ENCODE results near the gene TMEM132A.

TMEM132A gene

DNA sequence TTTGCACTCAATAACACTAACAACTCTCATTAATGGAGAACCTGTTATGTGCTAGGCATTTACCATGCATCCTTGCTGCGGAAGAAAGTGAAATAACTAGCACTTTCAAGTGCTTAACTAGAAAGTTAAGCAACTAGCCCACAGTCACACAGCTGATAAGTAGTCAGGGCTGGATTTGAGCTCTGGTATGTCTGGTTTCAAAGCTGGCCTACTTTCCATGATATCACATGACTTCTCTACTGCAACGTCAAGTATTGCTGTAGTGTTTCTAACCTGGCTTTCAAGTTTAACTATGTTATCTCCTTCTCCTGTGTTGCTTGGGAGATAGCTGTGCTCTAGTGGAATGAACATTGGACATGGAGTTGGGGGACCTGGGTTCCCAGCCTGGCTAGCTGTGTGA is 15.6 kb downstream of the TMEM132A start:
- no peak for DNase-seq

DNA sequence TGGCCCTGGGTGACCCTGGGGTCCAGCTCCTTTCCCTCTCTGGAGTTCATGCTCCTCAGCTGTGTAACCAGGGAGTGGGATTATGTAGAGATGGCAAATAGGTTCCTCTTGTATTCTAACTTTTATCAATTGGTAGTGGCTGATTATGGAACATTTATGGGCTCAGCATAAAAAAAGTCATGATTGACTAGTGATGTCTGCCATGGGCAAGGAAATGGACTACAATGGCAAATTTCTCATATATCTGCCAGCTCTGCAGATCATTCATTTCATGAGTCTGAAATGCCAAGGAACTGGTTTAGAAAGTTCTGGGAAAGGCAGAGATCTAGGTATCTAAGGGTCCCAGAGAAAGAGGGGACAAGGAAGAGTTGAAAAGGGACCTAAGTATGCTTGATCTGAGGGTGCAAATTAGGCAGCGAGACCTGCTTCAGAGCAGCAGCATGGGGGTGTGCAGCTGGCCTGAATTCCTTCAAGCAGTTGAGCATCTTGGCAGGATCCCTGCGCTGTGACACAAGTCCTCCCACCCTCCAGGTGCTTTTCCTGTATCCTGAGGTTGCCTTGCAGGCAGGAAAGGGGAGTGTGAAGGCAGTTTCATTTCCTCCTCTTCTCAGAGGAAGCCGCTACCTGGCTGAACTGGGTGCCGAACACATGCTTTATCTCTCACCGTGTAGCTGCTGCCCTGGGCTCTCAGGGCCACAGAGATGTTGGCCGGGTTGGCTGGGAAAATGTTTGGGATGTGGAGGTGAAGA is 17.3 kb downstream of the TMEM132A start:
- no peak for DNase-seq

DNA sequence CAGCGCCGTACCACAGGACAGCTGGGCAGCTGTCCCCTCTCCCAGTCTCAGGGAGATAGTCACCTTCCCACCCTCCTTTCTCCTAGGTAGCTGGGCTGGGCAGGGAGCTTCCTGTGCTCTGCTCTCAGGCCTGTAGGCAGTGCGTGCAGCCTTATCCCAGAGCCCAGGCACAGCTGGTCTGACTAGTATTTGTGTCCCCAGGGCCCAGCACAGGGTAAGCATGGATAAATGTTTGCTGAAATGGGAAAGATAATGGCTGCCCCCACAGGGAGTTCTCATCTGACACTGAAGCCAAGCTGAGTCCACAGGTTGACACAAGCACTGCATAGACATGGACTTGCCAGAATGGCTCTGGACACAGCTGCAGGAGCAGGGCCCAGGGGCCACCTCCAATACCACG is 18.0 kb downstream of the TMEM132A start:
- no peak for DNase-seq

DNA sequence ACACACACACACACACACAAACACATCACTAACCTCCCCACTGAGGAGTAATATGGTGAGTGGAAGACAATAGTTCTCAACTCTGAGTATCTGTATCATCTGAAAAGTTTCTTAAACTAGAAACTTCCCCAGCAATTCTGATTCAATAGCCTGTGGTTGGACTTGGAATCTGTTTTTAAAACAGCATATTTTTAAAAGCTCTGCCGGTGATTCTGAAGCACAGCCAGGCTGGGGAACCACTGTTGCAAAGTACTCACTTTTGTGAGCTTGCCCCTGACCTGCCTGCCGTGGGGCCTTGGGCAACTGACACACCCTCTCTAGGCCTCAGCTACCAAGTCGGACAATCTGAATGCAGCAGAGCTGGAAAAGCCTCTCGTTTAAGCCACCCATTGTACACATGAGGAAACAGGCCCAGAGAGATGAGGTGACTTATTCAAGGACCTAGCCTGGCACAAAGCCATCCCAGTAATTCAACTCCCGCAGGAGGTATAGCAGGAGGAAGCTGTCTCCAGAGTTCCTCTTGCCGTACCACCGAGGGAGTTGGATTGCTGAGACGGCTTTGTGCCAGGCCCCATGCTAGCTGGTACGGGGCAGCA is 18.8 kb downstream of the TMEM132A start:
- DNase-seq = no peak

DNA sequence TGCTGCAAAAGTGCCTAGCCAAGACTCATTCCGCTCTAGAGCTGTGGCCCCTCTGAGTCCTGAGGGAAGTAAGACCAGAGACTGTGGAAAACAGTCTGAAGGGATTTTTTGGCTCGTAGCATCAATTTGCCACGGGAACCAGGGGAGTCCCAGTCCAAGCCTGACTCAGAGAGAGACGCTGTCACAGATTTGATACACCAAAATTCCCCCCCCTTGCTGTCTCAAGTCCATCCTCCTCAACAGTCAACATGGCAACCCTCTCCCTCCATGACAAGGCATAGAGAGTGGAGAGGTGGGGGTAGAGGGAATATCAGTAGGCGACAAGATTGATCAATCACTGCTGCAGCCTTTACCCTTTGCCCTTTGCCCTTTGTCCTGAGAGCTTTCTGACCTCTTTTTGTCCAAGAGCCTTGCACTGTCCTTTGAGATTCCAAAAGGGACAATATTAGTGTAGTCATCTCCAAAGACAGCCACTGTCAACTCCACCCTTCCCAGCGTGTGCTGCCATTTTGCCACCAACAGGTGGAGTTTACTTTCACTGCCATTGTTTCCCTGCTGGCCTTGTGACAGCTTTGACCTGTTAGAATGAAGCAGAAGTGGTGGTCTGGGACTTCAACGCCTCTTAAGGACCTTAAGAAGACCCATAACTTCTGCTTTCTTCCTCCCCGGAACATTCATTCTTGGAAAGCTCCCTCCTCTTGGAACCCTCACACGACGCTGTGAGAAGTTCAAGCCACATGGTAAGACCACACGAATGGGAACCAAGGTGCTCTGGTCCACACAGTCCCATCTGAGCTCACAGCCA is 20.4 kb downstream of the TMEM132A start:
- no peak for DNase-seq

DNA sequence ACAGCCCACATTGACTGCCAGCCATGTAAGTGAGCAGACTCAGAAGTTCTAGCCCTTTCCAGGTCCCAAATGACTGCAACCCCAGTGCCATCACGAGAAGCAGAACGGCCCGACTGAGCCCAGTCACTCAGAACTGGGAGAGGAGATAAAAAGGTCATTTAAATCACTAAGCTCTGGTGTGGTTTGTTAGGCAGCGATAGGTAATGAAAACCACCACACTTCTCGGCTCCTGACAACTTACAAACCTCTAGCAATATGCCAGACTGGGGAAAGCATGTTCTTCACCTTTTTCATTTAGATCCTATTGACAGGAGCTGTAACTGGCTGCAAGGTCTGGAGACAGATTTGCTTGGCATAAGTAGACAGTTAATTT is 21.0 kb downstream of the TMEM132A start:
- DNase-seq = no peak

DNA sequence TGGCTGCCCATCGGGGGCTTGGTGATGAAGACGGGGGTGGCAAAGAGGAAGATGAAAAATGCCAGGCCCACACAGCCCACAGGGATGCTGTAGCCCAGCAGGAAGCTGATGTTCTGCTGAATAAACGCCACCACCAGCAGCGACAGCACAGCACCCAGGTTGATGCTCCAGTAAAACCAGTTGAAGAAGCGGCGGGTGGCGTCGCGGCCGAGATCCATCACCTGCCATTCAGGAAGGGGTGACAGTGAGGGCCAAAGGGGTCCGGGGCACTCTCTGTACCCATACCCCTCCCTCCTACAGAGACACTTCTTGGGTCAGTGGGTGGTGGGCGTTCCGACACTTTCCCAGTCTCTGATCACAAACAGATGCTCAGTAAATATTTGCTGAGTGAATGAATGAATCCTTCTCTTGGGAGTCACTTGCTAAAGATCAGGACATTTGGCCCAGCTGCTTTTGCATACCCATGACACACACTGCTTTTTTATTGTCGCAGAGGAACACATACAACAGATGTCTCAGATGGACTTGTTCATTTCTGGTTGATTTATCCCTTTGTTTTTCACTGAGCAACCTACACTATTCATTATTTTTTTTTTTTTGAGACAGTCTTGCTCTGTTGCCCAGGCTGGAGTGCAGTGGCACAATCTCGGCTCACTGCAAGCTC is 22.5 kb downstream of the TMEM132A start:
- no peak for DNase-seq

DNA sequence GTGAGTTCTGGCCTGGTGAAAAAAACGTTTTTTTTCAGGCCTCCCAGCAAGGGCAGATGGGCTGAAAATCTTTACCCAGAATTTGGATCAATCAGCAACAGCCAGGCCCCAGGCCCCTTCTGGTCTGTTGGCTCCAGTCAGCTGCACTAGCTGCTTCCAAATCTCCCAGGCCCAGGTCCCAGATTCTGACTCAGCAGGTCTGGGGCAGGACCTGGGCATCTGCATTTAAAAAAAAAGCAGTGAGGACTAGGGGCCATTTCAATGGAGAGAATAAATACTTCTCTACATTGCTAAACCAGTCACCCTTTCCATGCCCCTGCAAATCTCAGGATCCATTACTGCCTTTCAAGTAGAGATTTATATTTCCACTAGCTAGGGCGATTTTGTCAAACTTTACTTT is 23.4 kb downstream of the TMEM132A start:
- no peak for DNase-seq

DNA sequence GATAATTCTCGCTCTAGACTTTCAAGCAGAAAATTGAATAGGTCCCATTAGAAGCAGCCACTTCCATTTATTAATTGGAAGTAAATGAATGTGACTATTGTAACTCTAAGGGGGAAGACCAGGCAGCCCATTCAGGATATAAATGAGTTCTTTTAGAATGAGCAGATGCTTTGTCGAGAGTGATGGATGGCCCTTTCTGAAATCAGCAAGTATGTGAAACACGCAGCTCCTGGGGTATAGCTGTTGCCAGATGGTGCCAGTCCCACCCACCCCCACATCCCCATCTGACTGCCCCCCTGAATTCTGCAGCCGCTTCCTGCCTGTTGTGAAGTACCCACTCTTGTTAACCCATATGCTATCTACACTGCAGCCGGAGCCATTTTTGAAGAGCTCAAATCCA is 24.0 kb downstream of the TMEM132A start:
- DNase-seq = no peak

DNA sequence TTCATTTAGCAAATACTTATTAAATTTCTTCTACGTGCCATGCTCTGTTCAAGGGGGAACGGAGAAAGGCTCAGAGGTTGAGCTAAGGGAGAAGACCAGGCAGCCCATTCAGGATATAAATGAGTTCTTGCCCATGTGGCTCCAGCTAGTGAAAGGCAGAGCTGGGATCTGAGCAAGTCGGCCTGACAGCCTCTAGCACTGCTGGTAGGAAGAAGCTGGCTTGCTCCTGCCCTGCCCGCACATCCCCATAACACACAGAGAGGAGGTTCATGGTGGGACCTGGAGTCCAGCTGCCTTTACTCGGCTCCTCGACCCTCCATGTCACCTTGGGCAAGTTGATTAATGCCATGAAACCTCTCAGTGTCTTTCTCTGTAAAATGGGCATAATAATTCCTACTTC is 25.8 kb downstream of the TMEM132A start:
- no peak for DNase-seq

DNA sequence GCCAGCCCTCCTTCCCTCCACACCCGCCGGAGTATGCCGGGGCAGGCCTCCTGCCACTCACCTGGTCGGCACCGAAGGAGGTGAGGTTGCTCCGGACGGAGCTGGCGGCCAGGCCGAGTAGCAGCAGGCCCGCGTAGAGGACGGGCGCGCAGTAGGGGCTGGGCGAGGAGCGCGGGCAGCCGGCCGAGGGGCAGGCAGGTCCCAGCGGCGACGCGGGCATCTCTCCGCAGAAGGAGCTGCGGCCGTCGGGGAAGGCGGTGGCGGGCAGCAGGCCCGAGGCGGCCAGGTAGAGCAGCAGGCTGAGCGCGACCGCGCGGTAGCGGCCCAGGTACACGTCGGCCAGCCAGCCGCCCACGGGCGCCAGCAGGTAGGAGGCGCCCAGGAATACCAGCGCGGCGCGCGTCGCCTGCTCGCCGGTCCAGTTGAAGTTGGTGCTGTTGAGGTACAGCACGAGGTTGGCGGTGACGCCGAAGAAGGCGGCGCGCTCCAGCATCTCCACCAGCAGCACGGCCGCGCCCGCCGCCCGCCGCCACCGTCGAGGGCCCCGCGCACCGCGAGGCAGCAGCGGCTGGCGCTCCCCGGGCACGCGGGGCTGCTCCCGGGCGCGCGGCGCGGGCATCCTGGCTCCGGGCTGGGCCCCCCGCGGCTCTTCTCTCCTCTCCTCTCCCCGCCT is 26.8 kb downstream of the TMEM132A start:
- DNase-seq = no peak

DNA sequence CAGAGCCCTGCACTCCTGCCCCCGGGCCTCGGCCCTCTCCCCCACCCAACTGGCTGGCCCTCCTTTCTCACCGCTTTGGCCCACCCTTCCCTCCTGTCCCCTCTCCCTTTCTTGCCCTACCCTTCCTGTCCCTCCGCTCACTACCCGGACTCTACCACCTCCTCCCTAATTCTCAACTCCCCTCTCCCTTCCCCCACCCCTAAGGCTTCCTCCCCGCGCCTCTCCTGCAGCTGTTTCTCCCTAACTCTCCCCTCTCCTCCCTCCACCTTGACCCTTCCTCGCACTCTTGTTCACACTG is 27.3 kb downstream of the TMEM132A start:
- no peak for DNase-seq

DNA sequence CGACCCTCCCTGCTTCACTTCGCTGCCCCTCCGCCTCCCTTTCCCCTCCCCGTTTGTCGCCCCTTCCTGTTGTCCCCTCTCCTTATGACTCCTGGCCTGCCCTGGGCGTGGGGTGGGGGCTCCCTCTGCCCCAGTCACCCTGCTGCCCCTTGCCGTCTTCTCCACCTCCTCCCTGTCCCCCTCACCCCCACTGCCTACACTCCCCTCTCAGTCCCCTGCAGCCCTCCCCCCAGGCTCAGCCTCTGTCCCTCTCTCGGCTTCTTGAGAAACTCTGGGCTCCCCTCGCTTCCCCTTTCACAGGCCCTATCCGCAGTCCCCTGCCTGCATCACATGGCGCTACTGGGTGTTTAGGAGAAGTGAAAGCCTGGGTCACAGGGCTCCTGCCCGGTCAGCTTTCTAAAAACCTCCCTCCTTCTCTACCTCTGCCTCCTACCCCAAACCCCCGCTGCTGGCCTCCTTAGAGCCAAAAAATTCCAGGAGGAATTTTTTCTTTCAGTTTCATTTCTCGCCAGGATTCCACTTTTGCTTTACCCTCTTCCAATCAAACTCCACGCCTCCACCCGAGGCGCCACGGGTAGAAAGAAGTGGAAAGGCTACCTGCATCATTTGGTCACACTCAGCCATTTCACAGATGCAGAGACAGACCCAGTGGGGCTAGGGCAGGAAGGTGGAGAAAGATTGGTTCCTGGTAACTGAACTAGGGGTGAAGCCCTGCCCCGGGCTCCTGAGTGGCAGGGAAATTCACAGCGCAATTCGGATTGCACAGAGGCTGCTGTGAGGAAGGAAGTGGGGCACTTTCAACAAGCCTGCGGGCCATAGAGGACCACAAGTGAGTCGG is 27.9 kb downstream of the TMEM132A start, which contains the start of gene SLC15A3:
Gene SLC15A3, minus strand, starts transcription at position 273 of the 838 bp plus-strand sequence. CDS start 625 bp downstream, outside the sequence.
- DNase-seq = peak; percentile 34

DNA sequence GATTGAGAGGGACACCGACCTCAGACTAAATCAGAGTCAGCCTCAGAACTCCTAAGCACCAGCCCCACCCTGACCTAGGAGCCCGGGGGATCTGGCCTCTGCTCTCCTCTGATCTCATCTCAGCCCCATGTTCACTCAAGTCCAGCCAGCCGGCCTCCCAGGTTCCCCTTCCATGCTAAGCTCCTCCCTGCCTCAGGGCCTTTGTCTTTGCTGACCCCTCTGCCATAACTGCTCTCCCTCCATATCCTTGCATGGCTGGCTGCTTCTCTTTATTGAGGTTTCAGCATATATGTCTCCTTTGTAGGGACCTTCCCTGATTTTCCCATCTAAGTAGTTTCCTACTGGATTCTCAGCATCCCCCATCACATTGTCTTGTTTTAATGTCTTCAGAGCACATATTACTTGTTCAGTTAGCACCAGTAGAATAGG is 28.5 kb downstream of the TMEM132A start:
- no peak for DNase-seq

DNA sequence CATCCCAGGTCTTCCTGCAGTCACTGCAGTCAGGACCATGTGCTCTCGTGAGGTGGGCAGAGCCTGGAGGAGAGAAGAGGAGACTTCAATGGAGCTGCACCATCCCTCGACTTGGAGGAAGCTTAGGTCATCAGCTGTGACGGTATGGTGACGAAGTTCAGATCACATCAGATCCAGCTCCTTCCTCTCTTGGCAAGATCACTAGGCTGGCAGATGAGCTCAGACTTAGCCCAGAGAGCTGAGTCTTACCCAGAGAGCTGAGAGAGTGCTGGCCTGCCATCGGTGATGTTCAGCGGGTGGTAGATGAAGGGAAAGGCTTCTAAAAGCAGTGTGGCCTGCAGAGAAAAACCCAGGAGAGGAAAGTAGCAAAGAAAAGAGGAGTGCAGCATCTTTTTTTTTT is 29.5 kb downstream of the TMEM132A start:
- DNase-seq = no peak

DNA sequence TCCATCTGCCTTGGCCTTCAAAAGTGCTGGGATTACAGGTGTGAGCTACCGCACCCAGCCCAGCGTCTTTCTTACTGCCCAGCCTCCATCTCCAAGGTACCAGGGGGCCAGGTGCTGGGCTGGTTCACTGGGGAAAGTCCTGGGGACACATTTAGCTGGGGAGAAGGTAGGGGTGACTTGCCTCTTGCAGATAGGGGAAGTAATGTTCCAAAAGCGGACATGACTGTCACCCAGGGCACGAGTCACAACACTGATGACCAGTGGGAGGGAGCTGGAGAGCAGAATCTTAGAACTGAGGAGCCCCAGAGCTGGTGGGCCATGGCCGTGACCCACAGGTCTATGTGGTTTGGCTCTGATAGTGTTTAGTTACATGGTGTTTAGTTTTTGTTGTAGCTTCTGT is 30.2 kb downstream of the TMEM132A start:
- DNase-seq = no peak

DNA sequence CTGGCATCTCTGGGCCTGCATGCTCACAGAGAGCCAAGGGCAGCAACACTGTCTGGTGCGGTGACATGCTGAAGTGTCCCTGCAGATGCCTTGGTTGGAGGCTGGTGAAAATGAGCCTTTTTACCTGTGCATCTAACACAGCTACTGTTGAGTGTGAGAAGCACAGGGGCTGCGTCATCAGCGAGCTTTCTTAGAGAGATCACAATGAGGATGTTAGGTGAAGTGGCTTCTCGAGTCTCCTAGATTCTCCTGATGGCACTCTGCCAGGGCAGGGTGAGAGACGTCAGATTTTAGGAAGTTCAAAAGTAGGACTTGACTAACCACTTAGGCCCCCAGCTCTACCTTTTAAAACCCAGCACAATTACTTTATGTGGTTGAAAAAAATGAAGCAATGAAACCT is 31.3 kb downstream of the TMEM132A start:
- no peak for DNase-seq

DNA sequence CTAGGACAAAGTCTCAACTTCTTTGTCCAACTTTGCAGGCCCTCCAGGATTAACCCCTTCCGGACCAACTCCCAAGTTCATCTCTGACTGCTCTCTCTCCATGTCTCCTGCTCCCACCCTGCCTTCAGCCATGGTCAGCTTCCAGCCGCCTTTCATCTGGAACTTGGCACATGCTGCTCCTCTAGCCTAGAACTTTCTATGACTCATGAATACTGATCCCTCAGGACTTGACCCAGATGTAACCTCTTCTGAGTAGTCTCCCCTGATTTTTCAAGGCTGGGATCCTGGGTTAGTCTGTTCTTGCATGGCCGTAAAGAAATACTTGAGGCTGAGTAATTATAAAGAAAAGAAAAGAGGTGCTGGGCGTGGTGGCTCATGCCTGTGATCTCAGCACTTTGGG is 32.9 kb downstream of the TMEM132A start:
- DNase-seq = peak; percentile 26

DNA sequence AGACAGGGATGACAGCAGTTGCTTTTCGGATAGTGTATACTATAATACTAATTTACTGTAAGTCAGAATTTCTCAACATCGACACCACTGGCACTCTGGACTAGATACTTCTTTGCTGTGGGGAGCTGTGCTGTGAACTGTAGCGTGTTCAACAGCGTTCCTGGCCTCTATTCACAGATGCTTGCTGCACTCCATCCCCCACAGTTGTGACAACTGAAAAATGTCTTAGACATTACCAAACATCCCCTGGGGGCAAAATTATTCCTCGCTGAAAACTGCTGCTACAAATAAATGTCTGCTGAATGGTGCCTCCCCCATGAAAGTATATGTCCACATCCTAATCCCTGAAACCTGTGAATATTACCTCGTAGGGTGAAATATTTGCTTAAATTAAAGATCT is 35.2 kb downstream of the TMEM132A start:
- peak; percentile 25 for DNase-seq

DNA sequence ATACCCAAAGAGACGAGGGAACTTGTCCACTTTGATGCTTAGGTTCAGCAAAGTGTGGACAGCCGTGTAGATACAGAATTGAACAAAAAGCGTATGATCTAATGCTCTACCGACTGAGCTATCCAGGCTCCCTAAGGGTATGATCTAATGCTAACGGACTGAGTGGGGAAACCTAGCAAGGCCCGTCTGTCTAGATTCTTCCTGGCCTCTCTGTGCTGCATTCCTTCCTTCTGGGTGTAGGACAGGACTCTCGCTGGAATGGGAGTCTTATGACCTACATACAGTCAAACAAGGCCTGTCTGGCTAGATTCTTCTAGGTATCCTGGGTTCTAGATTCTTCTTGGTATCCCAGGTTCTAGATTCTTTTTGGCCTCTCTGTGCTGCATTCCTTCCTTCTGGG is 36.1 kb downstream of the TMEM132A start:
- DNase-seq = no peak

DNA sequence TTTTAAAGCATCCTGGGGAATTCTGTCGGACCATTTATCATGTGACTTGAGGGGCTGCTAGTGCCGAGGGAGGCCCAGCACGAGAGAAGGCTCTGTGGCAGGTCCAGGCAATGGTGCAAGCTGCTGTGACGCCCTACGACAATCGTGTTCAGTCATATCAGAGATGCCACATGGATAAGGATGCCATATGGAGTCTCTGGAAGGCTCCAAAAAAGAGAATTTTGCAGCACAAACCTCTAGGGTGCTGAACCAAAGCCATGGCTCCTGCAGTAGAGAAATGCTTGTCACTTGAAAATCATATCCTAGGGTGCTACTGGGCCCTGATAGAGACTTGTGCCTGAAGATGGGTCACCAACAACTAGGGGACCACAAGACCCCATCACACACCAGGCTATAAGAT is 40.5 kb downstream of the TMEM132A start:
- DNase-seq = no peak

DNA sequence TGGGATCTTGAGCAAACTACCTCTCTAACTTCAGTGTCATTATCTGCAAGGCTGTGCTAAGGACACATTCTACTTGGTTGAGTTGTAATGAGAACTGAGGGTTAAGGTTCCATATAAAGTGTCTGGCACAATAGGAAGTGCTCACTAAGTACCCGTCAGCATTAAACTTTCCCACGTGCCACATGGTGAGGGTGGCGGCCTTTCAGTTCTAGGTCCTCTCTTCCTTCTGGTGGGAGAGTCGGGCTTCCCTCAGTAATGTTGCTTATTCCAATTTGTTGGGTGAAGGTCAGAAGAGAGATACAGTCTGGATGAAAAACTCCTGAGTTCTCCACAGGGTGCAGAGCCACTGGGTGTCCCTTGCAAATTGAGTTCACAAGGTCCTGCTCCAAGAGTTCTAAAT is 42.6 kb downstream of the TMEM132A start:
- DNase-seq = no peak

Measured in fibroblast of upper back skin (primary cell).